ENCODE results near the gene RAB20.

Gene RAB20

DNA sequence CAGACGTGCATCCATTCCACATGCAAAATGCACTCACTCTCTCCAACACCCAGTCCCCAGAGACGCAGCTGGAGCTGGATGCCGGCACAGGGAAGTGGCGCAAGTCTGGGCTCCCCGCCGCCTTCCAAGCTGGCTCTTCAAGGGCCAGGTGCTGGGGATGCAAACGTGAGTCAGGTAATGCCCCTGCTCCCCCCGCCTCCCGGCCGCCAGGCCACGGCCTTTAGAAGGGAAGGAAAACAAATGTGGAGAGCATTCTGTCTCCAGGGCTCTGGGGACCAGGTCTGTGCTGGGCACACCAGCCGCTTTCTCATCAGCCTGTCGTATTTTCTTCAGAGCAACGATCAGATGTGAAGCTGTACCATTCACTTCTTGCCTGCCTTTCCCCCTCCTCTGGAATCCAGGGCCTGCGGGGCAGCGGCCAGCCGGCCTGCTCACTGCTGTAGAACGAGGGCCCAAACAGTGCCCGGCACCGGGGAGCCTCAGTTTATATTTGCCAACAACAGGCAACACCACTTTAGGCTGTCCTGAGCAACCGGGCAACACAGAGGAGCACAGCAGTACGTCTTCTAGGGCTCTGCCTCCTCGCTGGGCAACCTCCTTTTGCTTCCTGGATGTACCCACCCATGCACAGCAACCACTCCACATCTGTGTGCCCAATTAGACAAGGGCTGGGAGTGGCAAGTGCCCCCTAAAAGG lies 3.8 kb downstream of the RAB20 start:
- Histone ChIP-seq H3K4me2 (ENCODE audit: low read depth, low read length, poor library complexity, severe bottlenecking) (peak overlapping the region; percentile 6), H4K20me1 (ENCODE audit: insufficient read depth, low read length, poor library complexity, severe bottlenecking) (no peaks in the 10 kb centered on the region), H3K9ac (ENCODE audit: low read depth, low read length, poor library complexity, severe bottlenecking) (no peak overlapping the region), H3K9me3 (ENCODE audit: insufficient read depth, low read depth, low read length) (0 out of 2 replicates have a peak, but pooled peaks cover 6% of the 10 kb centered on the region), H3K27me3 (ENCODE audit: insufficient read depth, low read length, poor library complexity, severe bottlenecking) (no peaks in the 10 kb centered on the region), H3K9me2 (replicated peaks; ENCODE audit: low read depth, low read length) (no peaks in the 10 kb centered on the region), H3K79me2 (ENCODE audit: insufficient read depth, low read length) (peaks cover 81% of the 10 kb centered on the region), H3K4me1 (ENCODE audit: insufficient read depth, low read length, poor library complexity, severe bottlenecking) (peaks cover 22% of the 10 kb centered on the region), H3K4me3 (ENCODE audit: low read length, poor library complexity, severe bottlenecking) (no peak overlapping the region), H3F3A (ENCODE audit: low read depth) (no peaks in the 10 kb centered on the region), H2AFZ (ENCODE audit: low read length) (no peak overlapping the region), H3K36me3 (ENCODE audit: insufficient read depth, low read length) (no peaks in the 10 kb centered on the region)
- no peak for TF ChIP-seq EZH2phosphoT487 (IDR thresholded peaks at IDR 0.05; ENCODE audit: borderline replicate concordance)
- TF ChIP-seq, protein P1, sequence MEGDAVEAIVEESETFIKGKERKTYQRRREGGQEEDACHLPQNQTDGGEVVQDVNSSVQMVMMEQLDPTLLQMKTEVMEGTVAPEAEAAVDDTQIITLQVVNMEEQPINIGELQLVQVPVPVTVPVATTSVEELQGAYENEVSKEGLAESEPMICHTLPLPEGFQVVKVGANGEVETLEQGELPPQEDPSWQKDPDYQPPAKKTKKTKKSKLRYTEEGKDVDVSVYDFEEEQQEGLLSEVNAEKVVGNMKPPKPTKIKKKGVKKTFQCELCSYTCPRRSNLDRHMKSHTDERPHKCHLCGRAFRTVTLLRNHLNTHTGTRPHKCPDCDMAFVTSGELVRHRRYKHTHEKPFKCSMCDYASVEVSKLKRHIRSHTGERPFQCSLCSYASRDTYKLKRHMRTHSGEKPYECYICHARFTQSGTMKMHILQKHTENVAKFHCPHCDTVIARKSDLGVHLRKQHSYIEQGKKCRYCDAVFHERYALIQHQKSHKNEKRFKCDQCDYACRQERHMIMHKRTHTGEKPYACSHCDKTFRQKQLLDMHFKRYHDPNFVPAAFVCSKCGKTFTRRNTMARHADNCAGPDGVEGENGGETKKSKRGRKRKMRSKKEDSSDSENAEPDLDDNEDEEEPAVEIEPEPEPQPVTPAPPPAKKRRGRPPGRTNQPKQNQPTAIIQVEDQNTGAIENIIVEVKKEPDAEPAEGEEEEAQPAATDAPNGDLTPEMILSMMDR (conservative IDR thresholded peaks at IDR 0.05; ENCODE audit: low read length), result no peak

DNA sequence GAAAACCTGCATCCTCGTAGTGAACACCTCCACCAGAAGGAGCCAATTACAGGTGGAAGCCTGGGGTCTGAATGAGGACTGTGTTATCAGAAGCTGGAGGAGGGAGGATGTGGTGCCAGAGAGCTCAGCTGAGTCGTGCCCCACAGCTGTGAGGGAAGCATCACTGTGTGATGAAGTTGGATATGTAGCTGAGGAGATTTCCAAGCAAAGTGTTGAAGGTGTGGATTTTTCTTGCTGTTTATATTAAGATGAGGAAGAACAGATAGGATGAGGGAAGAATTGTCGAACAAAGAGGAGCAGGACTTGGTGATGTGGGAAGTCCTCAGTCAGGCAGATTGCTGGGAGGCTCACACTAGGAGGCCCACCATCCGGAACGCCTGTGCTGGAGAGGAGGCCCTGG lies 4.4 kb downstream of the RAB20 start:
- H3K4me2 ChIP-seq (ENCODE audit: low read depth, low read length, poor library complexity, severe bottlenecking), result peak overlapping the region; percentile 6
- H3K79me2 ChIP-seq (ENCODE audit: insufficient read depth, low read length), result peaks cover 83% of the 10 kb centered on the region
- TF ChIP-seq, protein P1 (conservative IDR thresholded peaks at IDR 0.05; ENCODE audit: low read length), result no peak
- no peak for TF ChIP-seq EZH2phosphoT487 (IDR thresholded peaks at IDR 0.05; ENCODE audit: borderline replicate concordance)
- no peaks in the 10 kb centered on the region for H3F3A ChIP-seq (ENCODE audit: low read depth)
- peaks cover 18% of the 10 kb centered on the region for H3K4me1 ChIP-seq (ENCODE audit: insufficient read depth, low read length, poor library complexity, severe bottlenecking)
- H3K36me3 ChIP-seq (ENCODE audit: insufficient read depth, low read length), result no peaks in the 10 kb centered on the region
- H4K20me1 ChIP-seq (ENCODE audit: insufficient read depth, low read length, poor library complexity, severe bottlenecking), result no peaks in the 10 kb centered on the region
- H3K4me3 ChIP-seq (ENCODE audit: low read length, poor library complexity, severe bottlenecking), result no peak overlapping the region
- no peak overlapping the region for H3K9ac ChIP-seq (ENCODE audit: low read depth, low read length, poor library complexity, severe bottlenecking)
- H3K9me3 ChIP-seq (ENCODE audit: insufficient read depth, low read depth, low read length), result 0 out of 2 replicates have a peak, but pooled peaks cover 6% of the 10 kb centered on the region
- H3K9me2 ChIP-seq (replicated peaks; ENCODE audit: low read depth, low read length), result no peaks in the 10 kb centered on the region
- H3K27me3 ChIP-seq (ENCODE audit: insufficient read depth, low read length, poor library complexity, severe bottlenecking), result no peaks in the 10 kb centered on the region
- H2AFZ ChIP-seq (ENCODE audit: low read length), result no peak overlapping the region

DNA sequence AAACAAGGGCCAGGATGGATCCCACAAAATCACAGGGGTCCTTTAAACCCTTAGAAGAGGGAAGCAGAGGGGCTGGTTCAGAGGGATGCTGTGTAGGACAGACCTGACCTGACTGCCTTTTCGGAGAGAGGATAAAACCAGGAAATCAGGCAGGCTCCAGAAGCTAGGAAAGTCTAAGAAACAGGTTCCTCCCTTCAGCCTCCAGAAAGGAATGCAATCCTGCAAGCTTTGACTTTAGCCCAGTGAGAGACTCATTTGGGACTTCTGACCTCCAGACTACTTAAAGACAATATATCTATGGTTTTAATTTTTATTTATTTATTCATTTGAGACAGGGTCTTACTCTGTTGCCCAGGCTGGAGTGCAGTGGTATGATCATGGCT lies 5.3 kb downstream of the RAB20 start:
- Histone ChIP-seq H3K4me1 (ENCODE audit: insufficient read depth, low read length, poor library complexity, severe bottlenecking) (peaks cover 18% of the 10 kb centered on the region), H3K36me3 (ENCODE audit: insufficient read depth, low read length) (no peaks in the 10 kb centered on the region), H3K9me3 (ENCODE audit: insufficient read depth, low read depth, low read length) (0 out of 2 replicates have a peak, but pooled peaks cover 6% of the 10 kb centered on the region), H3K79me2 (ENCODE audit: insufficient read depth, low read length) (peaks cover 88% of the 10 kb centered on the region), H3K27me3 (ENCODE audit: insufficient read depth, low read length, poor library complexity, severe bottlenecking) (no peaks in the 10 kb centered on the region), H2AFZ (ENCODE audit: low read length) (no peak overlapping the region), H3K4me2 (ENCODE audit: low read depth, low read length, poor library complexity, severe bottlenecking) (peak overlapping the region; percentile 30), H3K9me2 (replicated peaks; ENCODE audit: low read depth, low read length) (no peaks in the 10 kb centered on the region), H4K20me1 (ENCODE audit: insufficient read depth, low read length, poor library complexity, severe bottlenecking) (no peaks in the 10 kb centered on the region), H3F3A (ENCODE audit: low read depth) (no peaks in the 10 kb centered on the region), H3K4me3 (ENCODE audit: low read length, poor library complexity, severe bottlenecking) (no peak overlapping the region), H3K9ac (ENCODE audit: low read depth, low read length, poor library complexity, severe bottlenecking) (no peak overlapping the region)
- TF ChIP-seq, protein P1 (conservative IDR thresholded peaks at IDR 0.05; ENCODE audit: low read length), result no peak
- TF ChIP-seq EZH2phosphoT487 (IDR thresholded peaks at IDR 0.05; ENCODE audit: borderline replicate concordance), result no peak
